ENCODE data around the gene RDM1.
"Not testable (repeated sequence)": the region's sequence is repeated elsewhere in the genome, so short reads cannot be mapped to it uniquely, and the experiment has no call there.

The RDM1 gene

DNA sequence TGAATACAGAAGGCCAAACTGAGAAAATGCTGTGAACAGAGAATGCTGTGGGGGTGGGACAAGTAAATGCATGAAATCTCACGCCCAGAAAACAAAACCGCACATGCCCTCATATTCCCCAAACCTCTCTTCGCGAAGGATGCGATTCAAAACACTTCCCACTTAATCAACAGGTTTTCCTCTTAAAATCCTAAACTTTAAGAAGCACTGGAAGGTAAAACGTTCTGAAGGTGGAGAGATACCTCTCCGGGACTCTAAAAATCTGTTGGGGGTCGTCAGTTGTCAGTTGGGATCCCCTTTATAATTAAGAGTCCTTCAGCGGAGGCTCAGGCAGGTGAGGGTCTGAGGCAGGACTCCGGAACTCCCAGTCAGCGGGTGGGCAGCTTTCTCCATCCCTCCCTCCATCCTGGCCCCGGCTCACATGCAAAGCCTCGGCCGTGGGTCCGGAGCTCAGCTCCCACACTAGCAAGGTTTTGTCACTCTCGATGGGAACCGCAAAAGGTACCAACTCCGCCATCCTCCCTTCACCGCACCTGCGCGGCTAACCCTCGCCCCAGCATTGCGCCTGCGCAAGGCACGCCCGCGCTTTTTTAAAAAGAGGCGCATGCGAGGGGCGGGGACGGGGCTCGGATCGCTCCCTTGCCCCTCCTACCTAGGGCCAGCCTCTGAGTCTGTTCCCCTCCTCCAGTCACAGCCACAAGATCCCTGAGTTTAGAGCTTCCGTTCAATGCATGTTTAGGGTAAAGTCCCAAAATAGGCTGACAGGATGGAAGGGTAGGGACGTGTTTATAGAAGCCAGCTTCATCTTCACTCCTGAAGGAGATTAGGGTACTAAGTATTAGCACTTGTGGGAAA is at the start of gene RDM1:
RDM1 (minus strand) TSS at position 563 of the 855 bp plus-strand sequence; CDS start at position 517, 46 bp downstream.
- DNase-seq (ENCODE audit: low read depth), result peak; percentile 49

GRCh38 chr17:35978346-35978745 is 47.8 kb upstream of the RDM1 start:
- no peak for DNase-seq (ENCODE audit: low read depth)

DNA sequence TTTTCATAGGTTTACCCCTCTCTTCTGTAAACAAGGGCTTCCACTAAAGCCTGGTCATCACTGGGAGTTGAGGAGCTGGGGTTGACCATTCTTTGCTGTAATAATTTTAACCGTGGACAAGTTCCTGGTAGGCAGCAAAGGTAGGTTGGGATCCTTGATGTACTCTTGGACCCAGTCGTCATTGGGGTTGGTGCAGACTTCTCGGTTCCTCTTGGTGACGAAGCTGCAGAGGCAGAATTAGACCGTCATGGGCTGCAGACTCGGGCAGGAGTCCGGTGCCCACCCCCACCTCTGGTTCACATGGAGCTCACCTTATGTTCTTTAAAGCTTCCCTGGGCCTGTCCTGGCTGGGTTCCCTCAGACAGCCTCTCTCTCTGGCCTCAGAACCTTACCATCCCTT is 46.9 kb upstream of the RDM1 start:
- no peak for DNase-seq (ENCODE audit: low read depth)

- DNase-seq (ENCODE audit: low read depth), result no peak
Observed at GRCh38 chr17:35973333-35974260, 43.0 kb upstream of the RDM1 start.

GRCh38 chr17:35972945-35973332 is 42.4 kb upstream of the RDM1 start:
- no peak for DNase-seq (ENCODE audit: low read depth)

GRCh38 chr17:35972535-35972934 is 42.0 kb upstream of the RDM1 start:
- DNase-seq (ENCODE audit: low read depth), result no peak

DNA sequence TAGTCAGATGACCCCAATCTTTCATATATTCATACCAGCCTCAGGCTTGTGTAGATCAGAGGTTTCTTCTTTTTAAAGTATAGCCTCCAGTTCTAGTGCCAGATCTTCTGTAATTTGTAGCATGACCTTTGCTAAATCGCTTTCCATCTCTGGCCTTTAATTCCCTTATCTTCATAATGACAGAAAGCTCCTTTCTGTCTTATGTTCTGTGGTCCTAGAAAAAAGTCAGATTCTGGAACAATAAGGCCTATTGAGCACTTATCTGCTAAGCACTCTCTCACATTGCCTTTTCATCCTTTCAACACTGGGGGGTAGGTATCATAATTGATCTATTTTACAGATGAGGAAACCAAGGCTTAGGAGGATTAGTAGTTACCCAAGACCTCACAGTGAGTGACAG is 41.5 kb upstream of the RDM1 start:
- DNase-seq (ENCODE audit: low read depth), result no peak

- DNase-seq (ENCODE audit: low read depth), result peak; percentile 52
Observed at GRCh38 chr17:35969558-35970380, 39.2 kb upstream of the RDM1 start.

GRCh38 chr17:35968520-35969054 is 38.0 kb upstream of the RDM1 start:
- no peak for DNase-seq (ENCODE audit: low read depth)

GRCh38 chr17:35965272-35965671 is 34.7 kb upstream of the RDM1 start:
- no peak for DNase-seq (ENCODE audit: low read depth)

- DNase-seq (ENCODE audit: low read depth), result no peak
Observed at GRCh38 chr17:35963663-35964062, 33.1 kb upstream of the RDM1 start.

- DNase-seq (ENCODE audit: low read depth), result no peak
Observed at GRCh38 chr17:35953720-35954119, 23.1 kb upstream of the RDM1 start.

DNA sequence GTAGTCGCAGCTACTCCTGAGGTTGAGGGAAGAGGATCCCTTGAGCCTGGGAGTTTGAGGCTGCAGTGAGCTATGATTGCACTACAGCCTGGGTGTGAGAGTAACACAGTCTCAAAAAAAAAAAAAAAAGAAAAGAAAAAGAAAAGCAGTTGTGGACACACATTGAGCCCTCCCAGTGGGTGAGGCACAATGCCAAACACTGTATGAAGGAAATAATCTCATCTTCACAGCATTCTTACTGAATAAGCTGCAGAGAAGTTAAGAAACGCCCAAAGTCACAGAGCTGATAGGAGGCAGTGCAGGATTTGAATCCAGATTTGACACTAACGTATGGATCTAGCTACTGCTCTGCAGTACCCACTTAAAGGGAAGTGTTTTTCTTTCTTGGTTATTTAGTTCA is 18.8 kb upstream of the RDM1 start:
- no peak for DNase-seq (ENCODE audit: low read depth)

DNA sequence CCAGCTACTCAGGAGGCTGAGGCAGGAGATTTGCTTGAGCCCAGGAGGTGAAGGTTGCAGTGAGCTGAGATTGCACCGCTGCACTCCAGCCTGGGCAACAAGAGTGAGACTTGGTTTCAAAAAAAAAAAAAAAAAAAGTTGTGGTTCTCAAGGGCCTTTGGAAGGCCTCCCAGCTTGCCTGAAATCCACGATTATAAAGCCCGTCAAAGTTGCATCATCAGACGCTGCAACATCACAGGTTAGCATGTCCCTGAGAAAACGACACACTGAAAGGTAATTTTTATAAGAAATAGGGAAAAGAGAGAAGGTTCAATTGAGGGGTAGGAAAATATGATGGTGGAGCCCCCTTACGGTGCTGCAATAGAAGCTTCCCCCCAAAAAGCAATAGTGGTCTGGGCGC is 17.5 kb upstream of the RDM1 start:
- DNase-seq (ENCODE audit: low read depth), result no peak

GRCh38 chr17:35947156-35947585 is 16.6 kb upstream of the RDM1 start:
- DNase-seq (ENCODE audit: low read depth), result peak; percentile 7

DNA sequence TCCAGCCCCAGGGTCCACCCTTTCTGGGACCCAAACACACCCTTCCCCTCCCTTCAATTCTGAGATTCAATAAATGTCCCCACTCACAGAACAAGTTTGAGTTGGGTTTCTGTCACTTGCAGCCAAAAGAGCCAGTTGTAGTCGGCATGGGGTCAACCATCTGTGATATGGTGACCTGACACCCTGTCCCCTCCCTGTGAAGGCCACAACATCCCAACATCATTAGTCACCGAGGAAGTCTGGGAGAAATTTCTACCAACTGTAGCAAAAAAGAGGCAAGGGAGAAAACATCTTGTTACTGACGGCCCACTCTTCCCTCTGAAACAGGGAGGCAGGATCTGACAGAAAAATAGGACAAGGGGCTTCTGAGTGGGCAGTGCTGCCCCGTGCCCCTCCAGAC is 13.6 kb upstream of the RDM1 start:
- DNase-seq (ENCODE audit: low read depth), result no peak

DNA sequence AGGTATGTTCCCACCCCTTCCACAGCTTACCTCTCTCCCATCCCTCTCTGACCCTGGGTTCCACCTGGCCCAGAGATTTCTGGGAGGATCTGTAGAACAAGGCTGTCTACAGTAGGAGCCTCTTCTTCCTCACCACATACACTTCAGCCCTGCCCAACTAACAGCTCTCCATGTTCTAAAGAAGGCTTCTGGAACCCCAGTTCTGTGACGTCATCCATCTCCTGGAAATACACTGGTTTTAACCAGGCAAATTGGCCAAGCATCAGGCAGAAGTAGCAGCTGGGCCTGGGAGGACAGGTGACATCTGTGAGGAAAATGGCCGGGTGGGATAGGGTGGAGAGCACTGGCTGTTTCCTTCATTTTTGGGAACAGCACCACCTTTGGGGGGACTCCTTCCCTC is 13.0 kb upstream of the RDM1 start, which contains the start of gene LYZL6:
LYZL6 (minus strand) TSS at position 177 of the 400 bp plus-strand sequence. CDS start 4,357 bp downstream, outside the sequence.
- no peak for DNase-seq (ENCODE audit: low read depth)

DNA sequence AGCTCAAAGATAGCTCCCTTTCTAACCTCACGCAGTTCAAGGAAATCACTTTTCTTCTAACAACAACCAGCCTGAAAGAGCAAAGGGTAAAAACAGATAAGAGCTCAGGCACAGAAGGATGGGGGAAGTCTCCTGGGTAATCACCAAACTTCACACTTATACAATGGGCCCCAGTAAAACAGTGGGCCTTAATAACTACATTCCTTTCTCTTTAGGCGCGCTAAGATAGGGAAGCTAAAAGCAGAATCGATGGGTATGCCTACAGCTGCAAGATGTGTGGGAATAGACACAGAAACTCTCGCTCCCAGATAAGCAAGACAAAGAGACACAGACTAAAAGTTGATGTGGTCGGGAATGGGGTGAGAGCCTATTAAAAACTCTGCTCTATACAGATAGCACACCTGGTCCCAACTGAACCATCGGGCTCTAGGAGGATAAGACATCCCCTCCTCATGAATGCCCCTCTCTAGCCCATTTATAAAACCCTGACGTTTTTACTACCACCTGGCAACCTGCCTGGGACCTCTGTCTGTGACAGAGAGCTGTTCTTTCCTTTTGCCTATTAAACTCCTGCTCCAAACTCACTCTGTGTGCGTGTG is 12.1 kb upstream of the RDM1 start:
- no peak for DNase-seq (ENCODE audit: low read depth)

DNA sequence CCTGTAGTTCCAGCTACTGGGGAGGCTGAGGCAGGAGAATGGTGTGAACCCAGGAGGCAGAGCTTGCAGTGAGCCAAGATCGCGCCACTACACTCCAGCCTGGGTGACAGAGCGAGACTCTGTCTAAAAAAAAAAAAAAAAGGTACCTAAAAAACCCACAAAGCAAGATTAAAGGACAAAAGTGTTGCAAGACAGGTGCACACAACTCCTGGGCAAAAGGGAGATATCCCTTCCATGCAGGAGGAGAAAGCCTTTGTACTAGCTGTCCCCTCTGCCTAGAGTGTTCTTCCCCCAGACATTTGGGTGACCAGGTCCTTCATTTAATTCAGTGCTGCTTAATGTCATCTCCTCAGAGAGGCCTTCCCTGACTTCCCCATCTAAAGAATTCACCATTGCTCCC is 7.9 kb upstream of the RDM1 start:
- DNase-seq (ENCODE audit: low read depth), result not testable (repeated sequence)

DNA sequence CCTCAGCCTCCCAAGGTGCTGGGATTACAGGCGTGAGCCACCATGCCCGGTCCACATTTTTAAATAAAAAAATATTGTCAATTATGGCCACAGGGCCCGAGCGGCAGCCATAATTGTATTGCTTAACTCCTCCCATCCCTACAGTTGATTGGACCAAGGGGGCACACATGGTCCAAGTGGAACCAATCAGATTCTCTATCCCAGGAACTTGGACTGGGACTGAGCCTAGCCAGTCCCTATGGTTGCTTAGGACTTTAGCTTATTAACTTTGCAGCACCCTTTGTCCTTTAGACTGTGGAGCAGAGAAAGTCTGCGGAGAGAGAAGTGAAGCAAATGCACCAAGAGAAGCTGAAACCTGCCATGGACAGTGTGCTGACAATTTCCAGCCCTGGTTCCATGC is 5.5 kb upstream of the RDM1 start:
- no peak for DNase-seq (ENCODE audit: low read depth)

DNA sequence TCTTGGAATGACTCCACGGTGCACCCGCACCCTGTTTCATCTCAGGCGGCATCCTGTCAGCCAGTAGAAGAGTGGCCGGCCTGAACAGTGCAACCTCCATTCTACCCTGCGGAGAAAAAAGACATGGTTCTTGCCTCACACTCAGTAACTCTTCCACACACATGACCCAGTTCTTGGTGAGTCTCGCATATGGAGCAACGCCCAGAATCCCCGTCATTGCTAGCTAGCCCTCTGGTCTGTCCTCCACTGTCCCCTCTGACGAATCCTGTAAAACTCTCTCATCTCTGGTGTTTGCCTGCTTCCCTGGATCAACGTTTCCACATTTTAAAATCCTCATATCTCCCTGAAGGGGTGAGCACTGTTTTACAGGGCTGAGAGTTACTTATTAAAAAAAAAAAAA is 4.2 kb upstream of the RDM1 start:
- no peak for DNase-seq (ENCODE audit: low read depth)

Measured in stimulated activated CD8-positive, alpha-beta memory T cell treated with anti-CD3 and anti-CD28 coated beads, Interleukin-15, amount 100 ng/mL, for 1 hour (primary cell).